ENCODE measurements around the gene NOL9. TPM values are rescaled to one million over a fixed set of nuclear protein-coding genes. Genes with fewer than 3 reads are reported as not detected.

Gene NOL9
- total and polyA plus RNA-seq, 8 donors: 2.7 to 150 (median 23.5) TPM

GRCh38 chr1:6591222-6591621 lies 36.9 kb upstream of the NOL9 start:
- Histone ChIP-seq H3K27ac (peak overlapping the region in 2 of 5 donors; percentile 18 to 27), H3K36me3 (peaks cover 69 to 100% (median 97%) of the 10 kb centered on the region in 4 donors), H3K4me1 (peaks cover 39 to 90% (median 64%) of the 10 kb centered on the region in 4 donors), H3K27me3 (no peaks in the 10 kb centered on the region), H3K4me3 (no peak overlapping the region), H3K9me3 (no peaks in the 10 kb centered on the region)
- no peak for TF ChIP-seq POLR2AphosphoS5 (IDR thresholded peaks at IDR 0.05)
- no peak for TF ChIP-seq CTCF (IDR thresholded peaks at IDR 0.05)
- no peak for TF ChIP-seq EP300 (IDR thresholded peaks at IDR 0.05)
- no peak for TF ChIP-seq POLR2A (IDR thresholded peaks at IDR 0.05)
- DNase-seq: no peak
- 65 to 79% (median 77%) methylated on average over 9 to 13 of the region's 13 CpGs for WGBS, 5 donors
- intact Hi-C loops (cut with DNase I; ENCODE audit: low total_unique reads): no loop called here

- TF ChIP-seq EP300 (IDR thresholded peaks at IDR 0.05) (no peak), POLR2AphosphoS5 (IDR thresholded peaks at IDR 0.05) (no peak), POLR2A (IDR thresholded peaks at IDR 0.05) (no peak), CTCF (IDR thresholded peaks at IDR 0.05) (no peak)
- Histone ChIP-seq H3K4me1 (peaks cover 27 to 87% (median 55%) of the 10 kb centered on the region in 4 donors), H3K4me3 (no peak overlapping the region), H3K36me3 (peaks cover 57 to 94% (median 86%) of the 10 kb centered on the region in 4 donors), H3K27me3 (no peaks in the 10 kb centered on the region), H3K27ac (peak overlapping the region in 1 of 5 donors; percentile 24), H3K9me3 (no peaks in the 10 kb centered on the region)
- no peak for DNase-seq
- WGBS, 5 donors: 81 to 90% (median 85%) methylated on average over 5 to 7 of the region's 7 CpGs
- intact Hi-C loops (cut with DNase I; ENCODE audit: low total_unique reads): no loop called here
Measured at GRCh38 chr1:6590046-6590445, 35.7 kb upstream of the NOL9 start.

- Histone ChIP-seq H3K4me3 (no peak overlapping the region), H3K27ac (peak overlapping the region in 1 of 5 donors; percentile 24), H3K9me3 (no peaks in the 10 kb centered on the region), H3K36me3 (peaks cover 47 to 83% (median 78%) of the 10 kb centered on the region in 4 donors), H3K27me3 (no peaks in the 10 kb centered on the region), H3K4me1 (peaks cover 26 to 88% (median 56%) of the 10 kb centered on the region in 4 donors)
- WGBS, 5 donors: 65 to 86% (median 82%) methylated on average over 8 to 24 of the region's 24 CpGs
- DNase-seq: no peak
- no peak for TF ChIP-seq EP300 (IDR thresholded peaks at IDR 0.05)
- no peak for TF ChIP-seq CTCF (IDR thresholded peaks at IDR 0.05)
- TF ChIP-seq POLR2AphosphoS5 (IDR thresholded peaks at IDR 0.05): no peak
- no peak for TF ChIP-seq POLR2A (IDR thresholded peaks at IDR 0.05)
- intact Hi-C loops (cut with DNase I; ENCODE audit: low total_unique reads): no loop called here
Measured at GRCh38 chr1:6588893-6589520, 34.7 kb upstream of the NOL9 start.

- peaks cover 40 to 76% (median 71%) of the 10 kb centered on the region in 4 donors for H3K36me3 ChIP-seq
- peaks cover 26 to 87% (median 57%) of the 10 kb centered on the region in 4 donors for H3K4me1 ChIP-seq
- H3K9me3 ChIP-seq: no peaks in the 10 kb centered on the region
- no peak for DNase-seq
- WGBS, 5 donors: 61 to 77% (median 66%) methylated on average over 19 to 25 of the region's 25 CpGs
- intact Hi-C loops (cut with DNase I; ENCODE audit: low total_unique reads): no loop called here
- no peak overlapping the region for H3K4me3 ChIP-seq
- H3K27me3 ChIP-seq: no peaks in the 10 kb centered on the region
- no peak for TF ChIP-seq POLR2A (IDR thresholded peaks at IDR 0.05)
- peak in 1 of 3 donors; percentile 15 for TF ChIP-seq POLR2AphosphoS5 (IDR thresholded peaks at IDR 0.05)
- peak overlapping the region in 3 of 5 donors; percentile 15 to 51 (median 49) for H3K27ac ChIP-seq
Measured at GRCh38 chr1:6588128-6588892, 34.0 kb upstream of the NOL9 start.

Data from stomach (tissue), 9 donors.